Measurements from ENCODE around the gene RFT1.

- TF ChIP-seq CTCF (IDR thresholded peaks at IDR 0.05; ENCODE audit: low read depth, low read length) (no peak), EZH2phosphoT487 (IDR thresholded peaks at IDR 0.05; ENCODE audit: low read depth) (no peak)
These were observed 85.3 kb downstream of the RFT1 start for GRCh38 chr3:53044711-53045517.

Data from OCI-LY3 (cell line).